DOHH2 (cell line): ENCODE measurements around the gene KIR2DL3.

Source experiments
- EZH2phosphoT487 ChIP-seq: fragments of 200-600 bp; sonication (generic); IDR thresholded peaks from 2 replicates; pipeline ENCODE4 v1.6.1; 2017; ENCODE audit warnings: borderline replicate concordance, mild to moderate bottlenecking, antibody characterized with exemption, low read length, moderate library complexity, mixed read lengths
- TF ChIP-seq, protein P1 (sequence below): fragments of 200-600 bp; sonication (generic); IDR thresholded peaks from one replicate; pipeline ENCODE4 v1.5.1; 2014; ENCODE audit warnings: antibody characterized with exemption, mild to moderate bottlenecking, low read depth, low read length; ENCODE audit not compliant: poor library complexity, severe bottlenecking

DNA sequence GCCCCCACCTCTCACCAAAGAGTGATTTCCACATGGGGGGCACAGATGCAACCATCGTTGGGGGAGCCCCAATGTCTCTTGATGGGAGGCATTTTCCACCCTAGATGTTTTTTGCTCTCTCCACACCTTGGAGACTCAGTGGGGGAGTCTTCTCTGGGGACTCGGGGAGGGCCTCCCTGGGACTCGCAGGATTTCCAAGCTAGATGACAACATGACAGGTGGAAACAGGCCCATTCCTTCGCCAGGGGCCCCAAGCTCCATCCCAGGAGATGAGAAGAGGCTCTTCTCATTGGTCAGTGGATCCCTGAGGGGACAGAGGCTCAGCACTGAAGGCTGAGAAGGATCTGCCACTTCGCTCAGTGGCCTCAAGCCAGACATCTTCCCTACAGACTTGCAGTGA is 52.4 kb downstream of the KIR2DL3 start:
- TF ChIP-seq, protein P1, sequence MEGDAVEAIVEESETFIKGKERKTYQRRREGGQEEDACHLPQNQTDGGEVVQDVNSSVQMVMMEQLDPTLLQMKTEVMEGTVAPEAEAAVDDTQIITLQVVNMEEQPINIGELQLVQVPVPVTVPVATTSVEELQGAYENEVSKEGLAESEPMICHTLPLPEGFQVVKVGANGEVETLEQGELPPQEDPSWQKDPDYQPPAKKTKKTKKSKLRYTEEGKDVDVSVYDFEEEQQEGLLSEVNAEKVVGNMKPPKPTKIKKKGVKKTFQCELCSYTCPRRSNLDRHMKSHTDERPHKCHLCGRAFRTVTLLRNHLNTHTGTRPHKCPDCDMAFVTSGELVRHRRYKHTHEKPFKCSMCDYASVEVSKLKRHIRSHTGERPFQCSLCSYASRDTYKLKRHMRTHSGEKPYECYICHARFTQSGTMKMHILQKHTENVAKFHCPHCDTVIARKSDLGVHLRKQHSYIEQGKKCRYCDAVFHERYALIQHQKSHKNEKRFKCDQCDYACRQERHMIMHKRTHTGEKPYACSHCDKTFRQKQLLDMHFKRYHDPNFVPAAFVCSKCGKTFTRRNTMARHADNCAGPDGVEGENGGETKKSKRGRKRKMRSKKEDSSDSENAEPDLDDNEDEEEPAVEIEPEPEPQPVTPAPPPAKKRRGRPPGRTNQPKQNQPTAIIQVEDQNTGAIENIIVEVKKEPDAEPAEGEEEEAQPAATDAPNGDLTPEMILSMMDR: no peak
- TF ChIP-seq EZH2phosphoT487: no peak
